Left colon (tissue), 2 donors: Measurements from ENCODE around the gene RAD51AP1. TPM values are rescaled to one million over a fixed set of nuclear protein-coding genes. Genes with fewer than 3 reads are reported as not detected.
"Not testable (repeated sequence)": the region's sequence is repeated elsewhere in the genome, so short reads cannot be mapped to it uniquely, and the experiment has no call there.

ENCODE experiments used
- ATAC-seq: fragments of 200-7000 bp; cut with Tn5 transposase; one replicate; pipeline ENCODE4 v1.9.1; 2020; ENCODE audit warnings: mild to moderate bottlenecking, moderate library complexity
- DNase-seq, 2 donors: peaks; one replicate each; pipeline ENCODE4 v3.0.0-alpha.2; 2020
- intact Hi-C, 2 donors: fragments of 100-400 bp; cut with DNase I in 1 of 2; cut with micrococcal nuclease in 1 of 2; formaldehyde crosslinking; loops; one replicate each; pipeline versions ENCODE4 v1.11.2 to v1.14.0; 2022; cut with DNase I, micrococcal nuclease
- long read RNA-seq: library from polyadenylated mRNA; unstranded; transcript quantifications from one replicate; pipeline ENCODE4 v2.0.0, GENCODE V29; 2021
- total RNA-seq, 2 donors: library from RNA; stranded (reverse); fragmentation: NEBNext Ultra II Directional; extraction: Animal tissue kit (Norgen Biotek cat#: 25700); gene quantifications; one replicate each; pipeline ENCODE4 v1.2.1, GENCODE V29; 2021
- donor health status: DM: no; HTN: no; CAD: no.
- donor health status: DM: yes; HTN: yes; CAD: no.

Gene RAD51AP1, protein sequence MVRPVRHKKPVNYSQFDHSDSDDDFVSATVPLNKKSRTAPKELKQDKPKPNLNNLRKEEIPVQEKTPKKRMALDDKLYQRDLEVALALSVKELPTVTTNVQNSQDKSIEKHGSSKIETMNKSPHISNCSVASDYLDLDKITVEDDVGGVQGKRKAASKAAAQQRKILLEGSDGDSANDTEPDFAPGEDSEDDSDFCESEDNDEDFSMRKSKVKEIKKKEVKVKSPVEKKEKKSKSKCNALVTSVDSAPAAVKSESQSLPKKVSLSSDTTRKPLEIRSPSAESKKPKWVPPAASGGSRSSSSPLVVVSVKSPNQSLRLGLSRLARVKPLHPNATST
- total RNA-seq: 1 to 10 TPM; 4.2 to 8.4 TPM
- long read RNA-seq, transcript RAD51AP1-202 (9 exons, 2,113 nt): major isoform, 5 of 10 reads
- long read RNA-seq, partial matches to known transcripts: 1 of 10 reads
- long read RNA-seq, other reads (novel, unspliced or antisense): 3 of 10 reads

DNA sequence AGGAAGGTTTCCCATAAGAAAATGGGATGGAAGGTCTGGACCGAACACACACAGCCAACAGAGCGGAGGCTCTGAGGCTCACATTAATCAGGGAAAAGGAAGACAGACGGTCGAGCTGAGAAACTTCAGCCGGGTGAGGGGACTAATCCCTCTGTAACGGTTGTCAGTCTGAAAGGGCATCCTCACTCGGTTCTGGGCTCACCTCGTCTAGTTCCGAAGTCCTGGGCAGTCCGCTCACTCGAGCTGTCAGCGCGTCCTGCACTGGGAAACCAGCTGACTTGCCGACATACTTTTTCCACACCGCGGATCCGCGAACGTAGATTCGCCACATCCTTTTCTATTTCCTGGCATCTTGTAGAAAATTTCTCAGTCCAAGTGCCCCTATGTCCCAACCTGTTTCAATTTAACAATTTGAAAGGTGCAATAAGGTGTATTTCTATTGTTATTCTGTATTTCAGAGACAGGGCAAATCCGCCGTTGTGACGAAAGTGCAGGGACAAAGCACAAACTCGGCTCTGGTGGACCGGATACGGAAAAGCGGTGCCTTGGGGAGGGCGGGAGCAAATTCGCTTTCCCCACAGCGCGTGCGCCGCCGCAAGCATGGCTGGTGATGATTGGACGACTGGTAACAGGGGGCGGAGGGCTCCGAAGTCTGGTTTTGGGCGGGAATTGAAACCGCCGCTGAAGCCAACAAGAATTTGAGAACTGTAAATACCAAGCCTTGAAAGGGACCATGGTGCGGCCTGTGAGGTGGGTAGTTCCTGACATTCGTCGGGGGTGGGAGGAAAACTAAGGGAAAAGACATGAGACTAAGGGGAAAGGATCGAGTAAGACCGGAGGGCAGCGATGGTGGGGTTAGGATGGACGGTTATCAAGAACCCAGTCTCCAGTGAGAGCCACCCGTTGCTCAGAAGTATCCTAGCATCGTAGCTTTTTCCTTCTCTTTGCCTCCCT is at the start of gene RAD51AP1:
Gene RAD51AP1 (plus strand): TSS at position 684 of the 954 bp plus-strand sequence. CDS start 50 bp downstream, at position 734.
- intact Hi-C loops: no loop called here
- DNase-seq (peak; percentile 93 to 95), ATAC-seq (peak; percentile 100)

DNA sequence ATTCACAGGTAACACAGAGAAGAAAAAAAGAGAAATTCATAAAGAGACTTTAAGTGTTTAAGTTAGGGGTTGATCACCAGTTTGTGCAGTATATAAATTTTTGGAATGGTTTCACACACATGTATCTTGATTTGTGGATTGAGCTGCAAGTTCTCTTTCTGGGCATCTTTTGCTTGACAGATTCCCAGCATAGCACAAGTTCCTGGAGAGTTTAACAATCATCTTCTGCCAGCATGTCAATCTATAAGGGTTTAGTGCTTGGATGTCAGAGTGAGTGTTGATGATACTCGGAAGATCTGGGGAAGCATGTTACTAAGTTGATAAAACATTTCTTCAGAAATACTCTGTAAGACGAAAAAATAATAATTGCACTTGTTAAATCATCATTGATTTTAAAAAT is 49.1 kb upstream of the RAD51AP1 start:
- intact Hi-C loops: no loop called here
- no peak for DNase-seq
- no peak for ATAC-seq

DNA sequence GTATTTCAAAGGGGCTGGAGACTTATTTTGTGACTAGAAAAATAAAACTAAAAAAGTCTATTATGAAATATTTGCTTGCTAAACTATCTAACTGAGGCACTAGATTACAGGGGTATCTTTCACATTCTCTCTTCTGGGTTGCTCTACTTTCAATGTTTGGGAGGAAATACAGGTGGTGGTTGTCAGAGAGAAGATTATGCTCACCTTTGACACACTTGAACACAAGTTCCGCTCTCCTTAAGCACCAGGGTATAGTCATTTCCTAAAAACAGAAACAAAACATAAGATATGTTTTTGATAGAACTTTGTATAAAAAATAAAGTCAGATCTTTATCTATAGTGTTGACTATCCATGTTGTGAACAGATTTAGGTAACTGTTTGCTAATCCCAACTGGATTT is 47.7 kb upstream of the RAD51AP1 start:
- DNase-seq (no peak), ATAC-seq (no peak)
- intact Hi-C loops: no loop called here

DNA sequence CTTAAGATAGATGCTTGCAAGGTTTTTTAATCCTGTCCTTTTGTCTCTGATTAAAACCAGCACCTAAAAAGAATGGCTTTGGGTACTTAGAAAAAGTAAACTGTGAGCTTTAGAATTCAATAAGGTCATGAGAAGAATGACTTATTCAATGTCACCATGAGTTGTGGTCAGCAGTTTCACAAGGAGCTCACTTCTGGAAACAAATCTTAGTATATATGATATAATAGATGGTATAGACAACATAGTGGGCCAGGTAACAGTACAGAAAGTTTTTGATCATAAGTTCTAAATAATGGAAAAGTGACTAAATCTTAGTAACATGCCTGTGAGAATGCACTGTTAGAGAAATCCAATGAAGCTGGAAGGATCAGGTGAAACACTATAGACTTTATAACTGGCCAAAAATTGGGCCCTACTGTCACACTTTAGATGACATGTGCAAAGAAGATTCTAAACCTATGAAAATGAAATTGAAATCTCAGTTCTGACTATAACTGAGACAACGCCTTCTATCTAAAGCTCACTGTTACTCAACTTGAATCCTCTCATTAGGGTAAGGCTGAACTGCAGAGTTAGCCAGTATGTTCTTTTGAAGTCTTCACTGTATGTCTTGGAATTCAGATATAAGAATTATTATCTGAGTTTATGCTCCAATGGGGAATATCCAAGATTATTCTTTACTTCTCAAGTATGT is 42.4 kb upstream of the RAD51AP1 start:
- intact Hi-C loops: no loop called here
- ATAC-seq: no peak
- DNase-seq: no peak

DNA sequence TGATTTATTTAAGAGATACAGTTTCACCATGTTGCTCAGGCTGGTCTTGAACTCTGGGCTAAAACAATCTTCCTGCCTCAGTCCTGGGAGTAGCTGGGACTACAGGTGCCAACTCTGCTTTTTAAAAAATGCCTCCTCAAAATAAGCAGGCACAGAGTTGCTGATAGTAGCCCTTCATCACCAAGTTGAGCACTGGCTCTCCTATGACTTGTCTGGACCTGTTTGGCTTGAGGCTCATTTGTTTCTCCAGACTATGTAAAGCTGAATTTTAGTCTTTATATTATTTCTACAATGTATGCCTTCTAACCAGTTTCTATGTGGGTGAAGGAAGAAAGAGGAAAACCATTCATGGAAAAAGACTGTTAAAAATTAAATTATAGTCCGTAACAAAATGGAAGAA is 39.5 kb upstream of the RAD51AP1 start:
- intact Hi-C loops: no loop called here
- DNase-seq (no peak), ATAC-seq (no peak)

DNA sequence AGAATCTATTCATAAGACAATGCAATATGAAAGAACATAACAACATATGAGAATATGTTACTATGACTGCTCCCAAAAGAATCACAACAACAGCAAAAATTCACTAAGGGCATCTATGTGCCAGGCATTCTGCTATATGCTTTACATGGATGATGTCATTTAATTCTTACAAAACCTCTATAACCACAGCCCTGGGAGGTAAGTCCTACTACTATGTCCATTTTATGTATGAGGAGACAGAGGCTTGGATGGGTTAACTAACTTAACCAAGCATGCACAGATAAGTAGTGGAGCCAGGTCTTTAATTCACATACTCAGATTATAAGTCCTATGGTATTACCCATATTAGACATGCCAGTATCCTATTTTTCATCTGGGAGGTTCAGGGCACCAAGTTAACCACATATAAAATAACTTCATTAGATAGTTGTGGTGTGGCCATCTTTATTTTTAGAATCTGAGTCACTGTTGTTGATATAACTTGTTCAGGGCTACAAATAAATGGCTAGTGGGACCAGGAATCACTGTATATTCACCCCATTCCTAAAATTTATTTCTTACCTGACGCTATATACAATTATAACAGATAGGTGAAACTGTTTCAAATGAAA is 33.2 kb upstream of the RAD51AP1 start:
- intact Hi-C loops: no loop called here

DNA sequence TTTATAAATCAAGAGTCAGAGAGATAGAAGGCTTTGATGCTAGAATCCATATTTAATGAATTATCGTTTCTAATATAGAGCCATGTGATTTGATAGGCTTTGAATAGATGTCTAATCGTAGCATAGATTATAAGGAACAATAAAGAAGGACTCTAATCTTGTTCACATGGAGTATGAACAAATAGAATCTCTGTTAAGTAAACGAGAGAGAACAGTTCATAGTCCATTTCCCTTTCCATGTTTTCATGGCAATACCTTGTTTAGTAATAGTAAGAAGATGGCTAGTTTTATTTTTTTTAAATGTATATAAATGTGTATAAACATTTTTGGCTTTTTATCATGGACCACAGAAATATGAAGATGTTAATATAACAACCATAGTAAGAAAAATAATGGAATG is 32.3 kb upstream of the RAD51AP1 start:
- intact Hi-C loops: no loop called here
- no peak for DNase-seq
- ATAC-seq: peak; percentile 90

More for the DNA sequence above, 33.2 kb upstream of the RAD51AP1 start:
- ATAC-seq: no peak
- no peak for DNase-seq

DNA sequence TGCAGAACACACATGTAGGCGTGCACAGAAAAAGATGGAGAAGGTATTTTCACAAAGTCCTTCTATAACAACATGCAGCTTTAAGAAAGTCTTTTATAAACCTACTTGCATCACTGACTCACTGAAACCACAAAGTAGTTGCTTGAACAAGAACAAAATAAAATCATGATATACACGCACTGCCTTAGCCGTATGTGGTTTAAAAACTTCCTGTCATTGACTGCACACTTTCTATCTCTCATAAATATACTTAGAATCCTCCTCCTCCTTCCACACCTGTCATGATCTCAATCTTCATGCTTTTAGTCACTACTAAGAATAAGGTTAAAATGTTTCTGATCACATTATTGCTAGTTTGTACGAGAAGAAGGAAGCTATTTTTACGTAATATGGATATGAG is 31.8 kb upstream of the RAD51AP1 start:
- intact Hi-C loops: no loop called here
- peak; percentile 34 for ATAC-seq
- no peak for DNase-seq

DNA sequence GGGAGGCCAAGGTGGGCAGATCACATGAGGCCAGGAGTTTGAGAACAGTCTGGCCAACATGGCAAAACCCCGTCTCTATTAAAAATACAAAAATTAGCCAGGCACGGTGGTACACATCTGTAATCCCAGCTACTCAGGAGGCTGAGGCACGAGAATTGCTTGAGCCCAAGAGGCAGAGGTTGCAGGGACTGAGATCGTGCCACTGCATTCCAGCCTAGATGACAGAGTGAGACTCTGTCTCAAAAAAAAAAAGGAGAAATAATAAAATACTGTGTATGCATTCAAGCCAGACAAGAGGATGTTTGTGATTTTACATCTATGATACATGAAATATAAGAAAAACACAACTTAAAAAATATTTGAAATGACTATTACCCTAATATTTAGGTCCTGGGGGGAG is 30.2 kb upstream of the RAD51AP1 start:
- intact Hi-C loops, DNase-seq, ATAC-seq: not testable (repeated sequence)

DNA sequence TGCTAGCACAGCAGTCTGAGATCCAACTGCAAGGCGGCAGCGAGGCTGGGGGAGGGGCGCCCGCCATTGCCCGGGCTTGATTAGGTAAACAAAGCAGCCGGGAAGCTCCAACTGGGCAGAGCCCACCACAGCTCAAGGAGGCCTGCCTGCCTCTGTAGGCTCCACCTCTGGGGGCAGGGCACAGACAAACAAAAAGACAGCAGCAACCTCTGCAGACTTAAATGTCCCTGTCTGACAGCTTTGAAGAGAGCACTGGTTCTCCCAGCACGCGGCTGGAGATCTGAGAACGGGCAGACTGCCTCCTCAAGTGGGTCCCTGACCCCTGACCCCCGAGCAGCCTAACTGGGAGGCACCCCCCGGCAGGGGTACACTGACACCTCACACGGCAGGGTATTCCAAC is 29.4 kb upstream of the RAD51AP1 start:
- ATAC-seq, intact Hi-C loops, DNase-seq: not testable (repeated sequence)

DNA sequence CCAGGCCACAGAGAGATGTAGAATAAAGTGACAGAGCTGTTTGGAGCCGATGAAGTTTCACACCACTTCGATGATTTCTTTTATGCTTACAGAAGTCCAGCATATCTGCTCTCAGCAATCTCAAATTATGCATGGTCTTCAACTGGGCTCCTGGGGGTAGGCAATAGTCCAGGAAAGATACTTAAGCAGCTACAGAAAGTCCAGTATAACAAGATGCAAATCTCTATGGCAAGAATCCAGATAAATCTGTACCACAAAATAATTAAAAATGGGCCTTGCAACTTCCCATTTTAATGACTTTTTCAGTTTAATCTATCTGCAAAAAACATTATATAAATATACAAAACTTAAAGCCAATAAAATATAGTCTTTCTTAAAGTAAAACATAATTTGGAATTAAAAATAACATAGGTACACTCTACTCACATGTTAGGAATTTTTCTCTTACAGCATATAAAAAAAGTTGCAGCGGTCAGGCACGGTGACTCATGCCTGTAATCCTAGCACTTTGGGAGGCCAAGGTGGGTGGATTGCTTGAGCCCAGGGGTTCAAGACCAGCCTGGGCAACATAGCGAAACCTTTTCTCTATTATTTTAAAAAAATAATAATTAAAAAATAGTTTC is 20.5 kb upstream of the RAD51AP1 start:
- ATAC-seq (no peak), DNase-seq (no peak)
- intact Hi-C loops: no loop called here

DNA sequence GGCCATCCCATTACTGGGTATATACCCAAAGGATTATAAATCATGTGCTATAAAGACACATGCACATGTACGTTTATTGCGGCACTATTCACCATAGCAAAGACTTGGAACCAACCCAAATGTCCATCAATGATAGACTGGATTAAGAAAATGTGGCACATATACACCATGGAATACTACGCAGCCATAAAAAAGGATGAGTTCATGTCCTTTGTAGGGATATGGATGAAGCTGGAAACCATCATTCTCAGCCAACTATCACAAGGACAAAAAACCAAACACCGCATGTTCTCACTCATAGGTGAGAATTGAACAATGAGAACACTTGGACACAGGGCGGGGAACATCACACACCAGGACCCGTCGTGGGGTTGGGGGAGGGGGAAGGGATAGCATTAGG is 15.2 kb upstream of the RAD51AP1 start:
- ATAC-seq, DNase-seq, intact Hi-C loops: not testable (repeated sequence)

DNA sequence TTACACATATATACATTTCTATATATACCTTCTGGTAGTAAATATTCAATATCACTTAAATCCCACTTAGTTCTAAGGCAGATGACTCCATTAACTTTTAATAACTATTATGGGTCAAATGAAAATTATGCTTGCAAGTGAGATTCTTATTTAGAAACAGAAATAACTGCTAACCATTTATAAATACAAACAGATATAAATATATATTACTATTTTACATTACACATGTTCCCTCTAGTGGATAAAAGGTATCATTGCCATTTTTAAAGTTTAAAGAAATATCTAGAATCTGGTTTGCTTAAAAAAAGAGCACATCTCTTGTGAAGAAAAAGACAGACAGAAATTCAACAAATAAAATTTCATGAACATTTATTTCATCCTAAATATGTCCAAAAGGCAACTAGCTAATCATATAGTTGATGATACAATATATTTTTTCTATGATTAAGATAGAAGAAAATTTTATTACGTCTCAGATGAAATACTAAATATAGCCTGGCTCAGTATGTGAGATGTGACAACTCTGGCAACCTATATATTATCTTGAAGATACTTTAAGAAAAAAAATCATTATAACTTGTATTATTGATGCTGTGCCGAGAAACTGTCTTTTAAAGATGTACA is 11.7 kb upstream of the RAD51AP1 start:
- ATAC-seq (no peak), DNase-seq (no peak)
- intact Hi-C loops: loop anchor here in 1 of 2 donors (5.0 kb wide), 2 partner anchors 105 to 220 kb away; no protein-coding TSS in a partner anchor

DNA sequence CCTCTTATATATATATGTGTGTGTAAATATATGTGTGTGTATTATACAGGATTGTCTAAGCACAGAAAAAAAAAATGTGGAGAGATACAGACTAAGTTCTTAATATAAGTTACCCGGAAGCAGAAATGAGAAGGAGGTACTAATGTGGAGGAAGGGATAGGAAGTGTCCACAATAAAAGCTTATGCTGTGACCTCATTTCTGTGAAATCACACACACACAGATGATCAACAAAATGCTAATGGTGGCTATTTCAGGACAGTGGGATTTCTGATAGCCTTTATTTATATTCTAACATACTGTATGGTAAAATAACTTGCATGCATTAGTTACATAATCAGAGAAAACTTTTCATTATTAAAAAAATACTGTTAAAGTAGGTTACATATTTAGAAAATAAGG is 8.5 kb upstream of the RAD51AP1 start:
- intact Hi-C loops: no loop called here
- DNase-seq (no peak), ATAC-seq (no peak)

DNA sequence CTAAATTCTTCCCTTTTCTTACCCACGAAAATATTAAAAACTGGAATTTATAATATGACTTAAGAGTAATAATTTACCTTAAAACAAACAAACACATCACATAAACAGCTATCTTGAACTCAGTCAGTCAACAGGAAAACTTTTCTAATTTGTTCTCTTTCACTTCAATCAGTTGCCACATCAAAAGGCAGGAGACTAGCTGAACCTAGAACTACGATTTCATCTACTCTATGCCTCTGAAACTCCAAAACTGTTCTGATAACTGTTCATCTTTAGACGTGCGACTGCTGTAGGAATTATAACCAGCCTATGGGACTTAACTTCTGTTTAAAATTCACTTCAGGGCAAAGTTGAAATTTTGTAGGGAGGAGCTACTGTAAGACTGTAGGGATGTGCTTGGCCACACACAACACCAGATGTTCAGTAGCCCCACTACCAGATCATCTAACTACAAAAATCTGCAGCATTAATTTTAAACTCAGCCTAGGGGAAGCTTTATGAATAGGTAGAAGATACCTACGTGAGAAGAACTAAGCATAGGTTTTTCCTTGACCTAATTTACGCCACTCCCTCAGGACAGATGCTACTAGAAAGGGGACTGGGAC is 7.6 kb upstream of the RAD51AP1 start:
- DNase-seq (no peak), ATAC-seq (no peak)
- intact Hi-C loops: no loop called here

DNA sequence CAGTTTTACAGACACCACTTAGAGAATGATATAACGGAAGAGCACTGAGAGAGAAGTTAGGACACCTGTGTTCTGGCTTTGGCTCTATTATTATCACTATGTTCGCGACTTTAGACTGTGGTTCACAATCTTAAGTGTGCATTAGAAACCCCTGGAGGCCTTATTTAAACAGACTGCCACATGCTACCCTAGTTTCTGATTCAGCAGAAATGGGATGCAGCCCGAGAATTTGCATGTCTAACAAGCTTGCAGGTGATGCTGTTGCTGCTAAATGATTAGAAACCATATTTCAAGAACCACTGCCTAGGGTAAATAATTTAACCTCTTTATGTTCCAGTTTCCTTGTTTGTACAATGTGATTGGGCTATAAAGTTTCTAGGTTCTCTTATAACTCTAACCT is 3.6 kb upstream of the RAD51AP1 start:
- DNase-seq (no peak), ATAC-seq (no peak)
- intact Hi-C loops: no loop called here

DNA sequence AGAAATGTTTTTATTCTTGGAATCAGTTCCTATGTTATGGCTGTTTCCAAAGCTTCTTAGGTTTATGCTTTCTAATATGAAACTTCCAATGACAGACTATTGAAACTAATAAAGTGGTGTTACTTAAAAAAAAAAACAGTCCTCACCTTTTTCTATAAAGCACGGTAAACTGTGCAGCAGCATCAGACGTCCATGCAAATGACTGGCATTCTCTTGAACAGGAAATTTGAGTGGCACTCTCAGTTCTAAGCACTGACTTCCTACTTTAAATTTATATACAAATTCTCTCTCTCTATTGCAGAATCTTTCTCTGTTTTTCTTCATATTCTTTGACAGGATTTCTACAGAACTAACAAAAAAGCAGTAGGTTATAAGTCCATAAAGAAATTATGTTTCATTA is 2.8 kb upstream of the RAD51AP1 start:
- DNase-seq: no peak
- intact Hi-C loops: no loop called here
- ATAC-seq: no peak
